SK-N-MC (cell line): Measurements from ENCODE around the gene EIF3B.

ENCODE experiments used
- EZH2 ChIP-seq: fragments of 200-600 bp; sonication (generic); IDR thresholded peaks from one replicate; pipeline ENCODE4 v1.6.1; 2017; ENCODE audit warnings: antibody characterized with exemption
- FOXP2 ChIP-seq: optimal IDR thresholded peaks from 2 replicates; pipeline ENCODE3; 2011; ENCODE audit warnings: mild to moderate bottlenecking, moderate library complexity; ENCODE audit not compliant: insufficient read depth; ENCODE audit errors: extremely low read length, control extremely low read depth
- POLR2AphosphoS5 ChIP-seq: IDR thresholded peaks from 2 replicates; pipeline ENCODE4 v1.6.1; 2012; ENCODE audit warnings: mild to moderate bottlenecking, low read depth, low read length, borderline replicate concordance

DNA sequence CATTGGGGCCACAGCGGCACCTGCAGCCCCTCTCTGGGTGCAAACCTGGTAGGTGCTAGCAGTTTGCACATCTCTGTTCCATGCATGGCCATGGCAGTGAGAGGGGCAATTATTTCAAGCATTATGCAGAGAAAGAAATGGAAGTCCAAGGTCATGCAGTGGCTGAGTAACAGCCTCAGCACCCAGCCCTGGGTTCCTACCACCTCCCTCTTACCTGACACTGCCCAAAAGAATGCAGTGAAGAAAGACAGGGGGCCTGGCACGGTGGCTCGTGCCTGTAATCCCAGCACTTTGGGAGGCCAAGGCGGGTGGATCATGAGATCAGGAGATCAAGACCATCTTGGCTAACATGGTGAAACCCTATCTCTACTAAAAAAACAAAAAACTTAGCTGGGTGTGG is 43.9 kb downstream of the EIF3B start:
- TF ChIP-seq EZH2 = no peak
- TF ChIP-seq POLR2AphosphoS5 = no peak
- no peak for TF ChIP-seq FOXP2
